NCI-H82 treated with DMSO at 0.1 percent for 48 hours (cell line): Measurements from ENCODE around the gene SHANK3.

Source experiments
- DNase-seq: peaks from one replicate; lab custom pipeline; 2025; ENCODE audit not compliant: unreplicated experiment; lab: John Stamatoyannopoulos, UW

SHANK3 gene

DNA sequence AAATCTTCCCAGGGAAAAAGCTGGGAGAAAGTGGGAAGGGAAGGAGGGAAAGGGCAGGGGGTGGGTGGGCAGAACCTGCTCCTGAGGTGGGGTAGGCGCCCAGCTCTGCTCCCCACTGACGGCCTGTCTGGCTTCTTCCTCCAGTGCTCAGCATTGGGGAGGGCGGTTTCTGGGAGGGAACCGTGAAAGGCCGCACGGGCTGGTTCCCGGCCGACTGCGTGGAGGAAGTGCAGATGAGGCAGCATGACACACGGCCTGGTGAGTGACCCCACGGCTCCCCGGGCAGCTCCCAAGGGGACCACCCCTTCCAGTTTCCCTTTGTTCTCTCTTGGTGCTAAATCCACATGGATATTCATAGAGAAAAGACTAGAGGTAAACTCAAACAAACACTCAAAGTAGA is 25.9 kb downstream of the SHANK3 start:
- DNase-seq: no peak

DNA sequence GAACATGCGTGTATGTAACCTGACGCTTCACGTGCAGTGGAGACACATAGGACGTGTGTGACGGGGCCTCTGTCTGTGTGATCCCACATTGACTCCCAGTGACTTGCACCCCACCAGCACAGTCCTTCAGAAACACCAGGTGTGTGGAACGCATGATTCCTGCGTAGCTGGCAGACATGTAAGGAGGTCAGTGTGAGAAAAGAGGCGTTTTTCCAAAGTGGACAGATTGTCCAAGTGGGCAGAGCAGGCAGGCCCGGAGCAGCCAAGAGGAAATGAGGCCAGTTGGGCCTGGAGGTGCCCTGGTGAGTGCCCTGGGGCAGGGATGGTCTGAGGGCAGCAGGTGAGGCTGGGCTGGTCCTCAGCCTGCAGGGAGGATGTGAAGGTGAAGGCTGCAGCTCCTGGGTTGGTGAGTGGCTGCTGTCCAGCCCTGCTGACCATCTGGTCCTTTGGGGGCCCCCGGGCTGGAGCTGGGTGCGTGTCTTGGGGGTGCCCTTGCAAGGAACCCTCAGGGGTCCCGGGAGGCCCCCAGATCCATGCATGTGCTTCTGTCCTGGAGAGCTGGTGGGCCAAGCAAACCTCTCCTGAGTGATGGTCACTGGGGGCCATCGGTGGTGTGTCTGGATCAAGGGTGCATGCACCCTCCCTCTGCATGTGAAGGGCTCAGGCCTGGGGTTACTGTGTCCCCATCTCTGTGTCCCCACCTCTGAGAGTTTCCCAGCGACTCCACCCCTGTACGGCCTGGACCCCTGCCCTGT is 26.6 kb downstream of the SHANK3 start:
- DNase-seq: no peak

DNA sequence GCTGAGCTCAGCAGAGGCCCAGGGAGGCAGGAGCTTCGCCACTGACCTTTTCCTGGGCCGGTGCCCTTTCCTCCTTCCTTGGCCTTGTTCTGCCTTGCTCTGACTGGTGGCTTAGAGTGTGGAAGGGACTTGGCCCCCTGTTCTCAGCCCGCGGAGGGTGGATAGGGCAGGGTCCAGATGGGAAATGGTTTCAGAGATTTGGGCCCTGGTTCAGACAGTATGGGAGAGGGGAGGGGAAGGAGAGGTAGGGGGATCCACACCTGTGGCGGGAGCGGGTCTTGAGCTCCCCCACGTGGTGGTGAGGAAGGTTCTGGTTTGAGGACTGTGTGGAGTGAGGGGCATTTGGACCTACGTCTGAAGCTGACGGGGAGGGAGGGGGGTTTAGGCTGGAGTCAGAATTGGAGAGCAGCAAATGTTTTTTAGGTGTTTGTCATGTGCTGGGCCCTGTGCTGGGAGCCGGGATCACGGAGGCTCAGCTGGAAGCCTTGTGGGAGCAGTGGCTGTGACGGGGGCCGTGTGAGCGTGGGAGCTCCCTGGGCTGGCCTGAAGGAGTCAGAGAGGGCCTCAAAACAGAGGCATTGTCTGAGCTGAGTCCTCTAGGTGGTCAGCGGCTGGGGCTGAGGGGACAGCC is 27.2 kb downstream of the SHANK3 start:
- no peak for DNase-seq

DNA sequence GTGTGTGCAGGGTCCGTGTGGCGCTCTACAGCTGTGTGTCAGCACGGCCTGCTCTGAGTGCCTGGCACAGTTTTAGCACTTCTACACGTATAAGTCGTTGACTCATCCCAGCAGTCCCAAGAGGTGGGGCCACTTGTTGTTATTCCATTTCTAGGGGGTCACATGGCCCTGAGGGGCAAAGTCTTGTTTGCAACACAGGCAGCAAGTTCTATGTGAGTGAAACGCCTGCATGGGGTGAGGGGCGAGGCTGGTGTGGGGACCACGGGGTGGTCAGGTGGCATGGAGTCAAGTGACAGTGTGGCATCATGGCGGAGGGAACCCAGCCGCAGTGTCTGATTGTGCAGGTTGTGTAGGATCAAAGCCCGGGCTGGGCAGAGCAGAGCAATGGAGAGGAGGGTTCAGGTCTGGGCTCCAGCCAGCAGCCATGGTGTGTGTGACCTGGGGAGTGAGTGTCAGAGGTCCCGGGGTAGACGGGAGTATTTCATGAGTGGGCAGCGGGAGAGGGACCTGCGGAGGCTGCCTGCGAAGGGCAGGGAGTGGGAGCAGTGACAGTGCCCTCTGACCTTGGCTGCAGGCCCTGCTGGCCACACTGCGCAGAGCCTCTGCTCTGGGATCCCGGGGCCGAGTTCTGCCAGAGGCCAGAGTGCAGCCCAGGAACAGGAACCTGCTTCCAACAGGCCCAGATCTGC is 27.9 kb downstream of the SHANK3 start:
- DNase-seq: no peak

DNA sequence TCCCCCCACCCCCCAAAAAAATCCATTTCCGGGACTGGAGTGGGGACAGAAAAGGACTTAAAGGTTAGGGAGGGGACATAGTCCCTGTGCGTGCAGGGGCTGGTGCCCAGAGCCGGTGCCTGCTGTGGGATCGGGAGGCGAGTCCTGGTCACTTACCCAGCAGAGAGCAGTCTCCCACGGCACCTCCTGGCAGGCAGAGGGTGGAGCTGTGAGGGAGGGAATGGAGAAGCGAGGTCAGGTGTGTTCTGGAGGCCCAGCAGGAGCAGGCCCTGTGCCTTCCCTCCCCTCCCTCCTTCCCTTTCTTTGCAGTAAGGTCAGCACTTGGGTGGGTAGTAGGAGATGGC is 28.4 kb downstream of the SHANK3 start:
- DNase-seq: no peak

DNA sequence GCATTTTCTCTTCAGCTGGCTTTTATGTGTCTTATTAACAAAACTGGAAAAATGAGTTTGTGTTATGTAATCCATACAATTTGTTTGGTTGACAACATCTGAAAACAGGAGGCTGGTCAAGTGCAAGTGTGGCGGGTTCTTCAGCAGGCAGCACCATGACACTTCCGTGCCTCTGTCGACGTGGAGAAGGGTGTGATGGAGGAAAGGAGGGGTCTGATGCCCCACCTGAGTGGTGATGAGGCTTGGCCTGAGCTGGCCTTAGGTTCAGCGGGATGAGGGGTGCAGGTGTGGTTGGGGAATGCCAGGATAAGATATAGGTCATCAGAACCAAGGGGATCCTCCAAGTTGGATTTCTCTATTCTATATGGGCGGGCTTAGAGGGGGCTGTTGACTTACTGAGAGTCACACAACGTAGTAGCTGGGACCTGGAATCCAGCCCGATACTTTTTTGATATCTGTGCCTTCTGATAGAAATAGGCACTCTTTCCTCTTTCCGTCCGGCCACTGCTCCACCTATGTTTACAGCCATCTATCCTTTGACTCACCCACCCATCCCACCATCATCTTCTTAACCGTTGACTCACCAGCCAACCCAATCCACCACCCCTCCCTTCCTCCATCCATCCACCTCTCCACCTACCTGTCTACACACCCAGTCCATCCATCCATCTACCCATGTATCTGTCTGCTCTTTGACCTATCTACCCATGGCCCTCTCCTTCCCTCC is 29.0 kb downstream of the SHANK3 start:
- no peak for DNase-seq

DNA sequence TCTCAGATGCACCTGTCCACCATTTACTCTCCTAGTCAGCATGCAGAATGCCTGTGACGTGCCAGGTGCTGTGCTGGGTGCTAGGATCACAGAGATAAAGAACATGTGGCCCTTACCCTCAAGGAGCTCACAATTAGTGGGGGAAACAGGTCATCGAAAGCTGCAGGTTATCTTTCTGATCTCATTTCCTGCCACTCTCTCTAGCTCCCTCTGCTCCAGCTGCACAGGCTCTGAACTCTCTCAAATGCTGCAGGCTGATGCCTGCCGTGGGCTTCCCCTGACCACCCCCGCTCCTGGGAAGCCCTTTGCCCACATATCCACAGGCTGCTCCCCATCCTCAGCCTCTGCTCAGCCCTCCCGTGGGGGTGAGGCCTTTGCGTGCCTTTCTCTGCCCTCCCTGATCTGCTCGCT is 29.6 kb downstream of the SHANK3 start:
- DNase-seq: no peak

DNA sequence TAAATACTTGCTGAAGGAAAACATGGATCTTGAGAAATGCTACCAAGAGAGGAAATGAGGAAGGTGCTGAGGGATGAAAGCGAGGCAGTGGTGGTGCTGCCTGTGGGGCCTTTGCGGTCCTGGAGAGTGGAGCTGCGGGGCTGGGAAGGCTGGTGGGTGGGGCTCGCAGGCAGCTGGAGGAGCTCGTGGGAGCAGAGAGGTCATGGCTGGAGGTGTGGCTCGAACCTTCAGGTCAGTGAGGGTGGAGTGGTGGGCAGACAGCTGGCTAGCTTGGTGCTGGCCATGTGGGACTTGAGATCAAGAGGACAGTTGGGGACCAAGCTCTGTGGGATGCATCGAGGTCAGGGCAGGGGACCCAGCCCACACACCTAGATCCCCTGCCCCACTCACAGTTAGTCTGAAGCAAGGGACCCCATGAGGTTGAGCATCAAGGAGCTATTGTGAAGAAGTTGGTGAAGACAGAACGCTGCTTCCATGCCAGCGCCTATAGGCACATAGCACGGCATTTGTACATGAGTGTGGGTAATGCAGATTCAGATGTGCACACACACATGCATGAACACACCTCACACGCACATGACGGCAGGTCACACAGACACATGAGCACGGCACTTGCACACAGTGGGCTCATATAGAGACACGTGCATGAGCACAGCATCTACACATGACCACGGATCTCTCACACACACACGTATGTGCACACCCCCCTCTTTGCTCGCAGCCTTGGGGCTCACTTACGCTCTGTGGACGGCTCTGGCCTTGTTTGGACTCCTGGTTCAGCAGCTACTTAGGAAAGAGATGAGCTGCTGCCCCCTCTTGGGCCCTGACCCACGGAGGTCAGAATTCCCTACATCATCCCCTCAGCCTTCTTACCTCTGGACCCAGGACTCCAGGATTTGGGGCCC is 30.4 kb downstream of the SHANK3 start:
- DNase-seq: no peak

DNA sequence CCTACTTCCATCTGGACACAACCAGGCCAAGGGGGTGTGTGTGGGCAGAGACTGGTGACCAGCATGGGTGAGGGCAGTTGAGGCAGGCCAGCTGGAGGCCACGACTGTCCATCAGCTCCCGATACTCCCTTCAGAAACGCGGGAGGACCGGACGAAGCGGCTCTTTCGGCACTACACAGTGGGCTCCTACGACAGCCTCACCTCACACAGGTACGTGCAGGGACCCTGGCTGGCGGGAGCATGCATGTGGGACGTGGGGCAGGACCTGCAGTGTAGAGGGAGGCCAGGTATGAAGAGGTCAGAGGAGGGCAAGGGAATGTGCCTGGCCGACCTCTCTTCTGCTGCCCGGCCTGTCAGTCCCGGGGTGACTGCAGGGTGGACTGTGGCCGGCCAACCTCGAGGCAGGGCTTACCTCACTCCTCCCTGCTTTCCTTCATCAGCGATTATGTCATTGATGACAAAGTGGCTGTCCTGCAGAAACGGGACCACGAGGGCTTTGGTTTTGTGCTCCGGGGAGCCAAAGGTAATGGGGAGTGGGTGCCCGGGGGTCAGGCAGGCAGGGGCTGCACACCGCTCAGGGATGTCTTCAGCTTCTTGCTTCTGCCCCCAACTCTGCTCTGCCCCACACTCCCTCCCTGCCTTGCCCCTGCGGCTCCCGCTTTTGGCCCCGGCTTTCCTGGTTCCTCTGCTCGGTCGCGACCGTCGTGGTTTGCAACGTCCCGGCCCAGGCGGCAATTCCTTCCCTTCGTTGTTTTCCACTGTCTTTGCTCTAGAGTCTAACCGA is 31.3 kb downstream of the SHANK3 start:
- no peak for DNase-seq

DNA sequence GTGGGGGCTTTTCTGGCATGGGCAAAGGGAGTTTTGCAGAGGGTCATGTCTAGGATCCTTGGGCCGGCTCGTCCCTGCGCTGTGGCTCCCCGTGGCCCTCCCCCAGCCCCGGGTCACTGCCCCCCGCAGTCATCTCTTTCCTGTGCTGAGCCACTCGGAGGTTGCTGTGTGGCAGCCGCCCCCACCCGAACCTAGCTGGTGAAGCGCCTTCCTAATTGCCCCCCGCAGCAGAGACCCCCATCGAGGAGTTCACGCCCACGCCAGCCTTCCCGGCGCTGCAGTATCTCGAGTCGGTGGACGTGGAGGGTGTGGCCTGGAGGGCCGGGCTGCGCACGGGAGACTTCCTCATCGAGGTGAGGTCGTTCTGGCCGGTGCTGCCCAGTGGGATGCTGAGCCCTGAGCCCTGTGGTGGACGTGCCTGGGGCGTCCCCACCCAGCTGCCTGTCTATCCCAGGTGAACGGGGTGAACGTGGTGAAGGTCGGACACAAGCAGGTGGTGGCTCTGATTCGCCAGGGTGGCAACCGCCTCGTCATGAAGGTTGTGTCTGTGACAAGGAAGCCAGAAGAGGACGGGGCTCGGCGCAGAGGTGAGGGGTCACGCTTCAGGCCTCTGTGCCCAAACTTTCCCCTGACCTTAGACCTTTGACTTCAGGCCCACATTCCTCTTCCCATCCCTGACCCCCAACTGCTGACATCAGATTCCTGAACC is 32.0 kb downstream of the SHANK3 start:
- no peak for DNase-seq

DNA sequence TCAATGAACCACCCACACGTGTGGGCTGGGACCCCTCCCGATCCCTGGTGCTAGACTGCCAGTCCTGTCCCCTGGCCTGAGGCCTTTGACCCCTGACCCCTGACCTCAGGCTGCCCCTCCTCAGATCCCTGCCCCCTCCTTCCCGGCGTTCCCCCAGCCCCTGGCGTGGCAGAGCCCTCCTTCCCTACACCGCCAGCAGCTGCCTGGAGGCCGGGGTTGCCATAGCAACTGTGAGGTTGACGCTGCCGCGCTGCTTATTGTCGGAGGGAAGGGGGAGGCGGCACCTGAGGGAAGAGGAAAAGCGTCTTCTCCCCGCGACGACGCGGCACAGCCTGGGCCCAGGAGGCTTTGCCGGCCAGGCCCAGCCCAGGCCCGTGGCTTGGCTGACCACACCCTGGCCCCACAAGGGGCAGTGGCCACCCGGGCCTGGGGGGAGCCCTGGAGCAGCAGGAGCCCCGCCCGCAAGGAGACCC is 32.6 kb downstream of the SHANK3 start:
- DNase-seq: no peak

DNA sequence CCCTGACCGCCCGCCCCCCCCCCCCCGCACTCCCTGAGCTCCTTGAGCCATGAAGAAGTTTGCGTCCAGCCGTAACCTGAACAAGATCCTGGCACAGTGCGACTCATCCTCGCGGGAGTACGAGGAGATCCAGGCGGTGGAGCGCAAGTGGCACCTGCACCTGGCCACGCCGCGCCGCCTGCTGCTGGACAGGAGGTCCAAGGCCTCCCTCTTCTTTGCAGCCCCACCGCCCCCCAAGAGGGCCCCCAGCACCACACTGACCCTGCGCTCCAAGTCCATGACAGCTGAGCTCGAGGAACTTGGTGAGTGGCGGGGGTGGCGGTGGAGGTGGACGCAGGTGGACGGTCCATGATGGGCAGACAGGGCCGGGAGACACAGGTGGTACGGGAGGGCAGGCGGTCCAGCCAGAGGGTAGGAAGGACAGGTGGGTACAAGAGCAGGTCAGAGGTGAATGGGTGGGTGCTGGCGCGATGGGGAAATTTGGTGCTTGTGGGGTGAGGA is 33.3 kb downstream of the SHANK3 start:
- DNase-seq: no peak

DNA sequence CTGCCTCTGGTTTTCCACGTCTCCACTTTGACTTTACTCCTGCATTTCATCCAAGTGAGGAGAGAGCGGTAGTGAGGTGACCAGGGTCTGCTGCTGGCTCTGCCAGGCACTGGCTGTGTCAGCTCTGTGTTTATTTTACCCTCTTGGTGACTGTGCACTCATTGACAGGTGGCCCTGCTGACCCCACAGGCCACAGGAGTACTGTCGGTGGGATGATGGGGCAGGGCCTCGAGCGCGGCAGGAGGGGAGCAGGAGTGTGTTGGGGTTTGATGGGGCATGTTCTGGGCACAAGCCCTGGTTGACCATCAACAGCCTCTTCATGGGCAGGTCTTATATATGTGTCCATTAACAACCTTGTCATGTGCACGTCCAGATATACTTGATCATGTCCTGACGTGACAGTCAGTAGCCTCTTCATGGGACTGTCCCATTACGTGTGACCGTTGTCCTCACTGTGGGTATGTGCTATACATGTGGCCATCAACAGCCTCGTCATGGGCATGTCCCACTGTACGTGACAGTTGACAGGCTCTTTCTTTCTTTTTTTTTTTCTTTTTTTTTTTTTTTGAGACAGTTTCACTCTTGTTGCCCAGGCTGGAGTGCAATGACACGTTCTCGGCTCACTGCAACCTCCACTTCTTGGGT is 34.0 kb downstream of the SHANK3 start:
- DNase-seq: no peak

DNA sequence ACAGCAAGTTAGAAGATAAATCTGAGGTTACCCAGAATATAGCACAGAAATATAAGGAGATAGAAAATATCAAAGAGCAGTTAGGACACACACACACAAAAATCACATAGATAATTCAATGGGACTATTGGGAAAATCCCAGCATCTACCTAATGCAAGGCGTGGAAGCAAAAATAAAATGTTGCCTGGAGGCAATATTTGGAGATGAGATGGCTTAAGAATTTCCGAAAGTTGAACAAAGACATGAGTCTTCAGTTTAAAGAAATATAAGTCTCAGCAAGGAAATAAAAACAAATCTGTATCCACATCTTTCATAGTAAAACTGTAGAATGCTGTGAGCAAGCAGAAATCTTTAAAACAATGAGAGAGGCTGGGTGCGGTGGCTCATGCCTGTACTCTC is 35.9 kb downstream of the SHANK3 start:
- no peak for DNase-seq

DNA sequence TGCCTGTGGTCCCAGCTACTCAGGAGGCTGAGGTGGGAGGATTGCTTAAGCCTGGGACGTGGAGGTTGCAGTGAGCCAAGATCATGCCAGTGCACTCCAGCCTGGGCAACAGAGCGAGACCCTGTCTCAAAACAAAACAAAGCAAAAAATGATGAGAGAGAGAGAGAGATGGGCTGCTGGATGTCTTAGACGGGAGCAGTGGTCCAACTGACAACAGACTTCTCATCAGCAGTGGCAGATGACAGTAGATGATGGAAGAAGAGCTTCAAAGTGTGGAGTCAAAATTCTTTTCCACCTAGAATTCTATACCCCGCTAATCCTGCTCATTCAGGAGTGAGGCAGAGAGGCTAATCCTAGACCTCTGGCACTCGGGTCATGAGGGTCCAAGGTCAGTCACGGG is 36.4 kb downstream of the SHANK3 start:
- DNase-seq: no peak

DNA sequence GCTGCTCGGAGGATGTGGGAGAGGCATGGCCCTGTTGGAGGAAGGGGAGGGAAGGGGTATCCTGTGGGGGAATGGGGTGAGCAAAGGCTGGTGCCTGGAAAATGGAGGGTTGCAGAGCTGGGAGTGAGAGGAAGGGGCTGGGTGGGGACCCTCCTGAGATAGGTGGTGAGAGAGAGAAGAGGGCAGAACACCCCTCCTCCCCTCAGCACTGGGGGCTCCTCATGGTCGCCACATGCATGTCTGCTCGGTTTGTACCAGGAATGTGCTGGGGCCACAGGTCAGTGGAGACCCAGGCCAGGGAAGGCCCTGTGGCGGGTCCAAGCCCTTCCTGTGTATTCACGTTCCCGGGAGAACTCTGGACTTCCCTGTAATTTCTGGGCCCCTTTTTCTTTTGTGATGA is 37.6 kb downstream of the SHANK3 start:
- no peak for DNase-seq

DNA sequence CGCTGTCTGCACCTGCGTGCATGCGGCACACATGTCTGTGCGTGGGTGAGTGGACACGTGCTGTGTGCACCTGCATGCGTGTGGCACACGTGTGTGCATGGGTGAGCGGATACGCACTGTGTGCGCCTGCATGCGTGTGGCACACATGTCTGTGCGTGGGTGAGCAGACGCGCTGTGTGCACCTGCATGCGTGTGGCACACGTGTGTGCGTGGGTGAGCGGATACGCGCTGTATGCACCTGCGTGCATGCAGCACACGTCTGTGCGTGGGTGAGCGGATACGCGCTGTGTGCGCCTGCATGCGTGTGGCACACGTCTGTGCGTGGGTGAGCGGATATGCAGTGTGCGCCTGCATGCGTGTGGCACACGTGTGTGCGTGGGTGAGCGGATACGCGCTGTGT is 38.3 kb downstream of the SHANK3 start:
- no peak for DNase-seq
